Measurements from ENCODE around the gene LCLAT1.

GRCh38 chr2:30662268-30663131, 215.5 kb downstream of the LCLAT1 start:
- TF ChIP-seq CTCF (IDR thresholded peaks at IDR 0.05; ENCODE audit: low read length) (no peak), EZH2 (IDR thresholded peaks at IDR 0.05; ENCODE audit: borderline replicate concordance, low read length) (no peak)

Data from OCI-LY1 (cell line).